HCT116 (cell line): ENCODE results near the gene INIP. TPM values are rescaled to one million over a fixed set of nuclear protein-coding genes. Genes with fewer than 3 reads are reported as not detected.

Experiments
- ATAC-seq: fragments of 200-7000 bp; cut with Tn5 transposase; 2 replicates; pipeline ENCODE4 v1.9.1; 2020; ENCODE audit warnings: mild to moderate bottlenecking, moderate library complexity
- Bru-seq: library from RNA; stranded (reverse); fragments of 400-500 nt; gene quantifications from one replicate; lab custom pipeline; 2021; lab: Mats Ljungman, UMichigan
- BruChase-seq, 2 experiments: library from RNA; stranded (reverse); fragments of 400-500 nt; gene quantifications; one replicate each; lab custom pipeline; 2021; lab: Mats Ljungman, UMichigan
- BruUV-seq: library from RNA; stranded (reverse); fragments of 400-500 nt; replicated peaks from 2 replicates; lab custom pipeline; 2021; lab: Mats Ljungman, UMichigan
- CTCF ChIA-PET: fragments of 300-600 bp; sonication (Branson Sonifier 250); formaldehyde crosslinking; loops from one replicate; lab custom pipeline; 2021; ENCODE audit warnings: antibody characterized with exemption; lab: Charles Lee
- POLR2A ChIA-PET: fragments of 300-600, 350-600 bp; sonication (Branson Sonifier 250); formaldehyde crosslinking; loops from one replicate; lab custom pipeline; 2021; ENCODE audit warnings: antibody characterized with exemption; lab: Charles Lee
- RAD21 ChIA-PET, 2 experiments: fragments of 300-600 bp; sonication (Branson Sonifier 250); formaldehyde crosslinking; loops; one replicate each; lab custom pipeline; 2023; ENCODE audit warnings: low total read pairs in 2 of 2; ENCODE audit not compliant: uncharacterized antibody in 2 of 2, unreplicated experiment in 2 of 2, low non-redundant PET in 1 of 2; lab: Charles Lee
- DNase-seq: peaks from one replicate; pipeline ENCODE4 v3.0.0-alpha.2; 2010; ENCODE audit warnings: low read depth, low spot score
- H2AFZ ChIP-seq: fragments of 200-600 bp; shearing (Covaris generic), sonication (generic); 2 replicates; pipeline ENCODE4 v1.6.1; 2017; ENCODE audit warnings: low read depth, mixed run types, mixed read lengths, antibody characterized with exemption, low read length; ENCODE audit not compliant: poor library complexity, severe bottlenecking
- H3K27ac ChIP-seq: 2 replicates; pipeline ENCODE4 v1.5.1; 2012; ENCODE audit warnings: low read depth, low read length
- H3K27me3 ChIP-seq: fragments of 200-600 bp; sonication (generic); 2 replicates; pipeline ENCODE4 v1.6.1; 2016; ENCODE audit warnings: mixed run types, low read length, mixed read lengths; ENCODE audit not compliant: insufficient read depth
- H3K36me3 ChIP-seq, 2 experiments: fragments of 200-500 bp in 1 of 2; fragments of 200-600 bp in 1 of 2; sonication (Bioruptor generic) in 1 of 2; sonication (generic) in 1 of 2; 2 replicates each; pipeline versions ENCODE4 v1.5.1 to v1.6.1; 2014 to 2016; ENCODE audit warnings: low read length in 2 of 2, inconsistent platforms in 1 of 2, mixed read lengths in 1 of 2, mixed run types in 1 of 2; ENCODE audit not compliant: insufficient read depth in 2 of 2, control insufficient read depth in 1 of 2
- H3K4me1 ChIP-seq, 2 experiments: fragments of 200-600 bp in 1 of 2; sonication (generic) in 1 of 2; 2 replicates each; pipeline versions ENCODE4 v1.5.1 to v1.6.1; 2012 to 2017; ENCODE audit warnings: low read length in 2 of 2, inconsistent platforms in 1 of 2, mild to moderate bottlenecking in 1 of 2, mixed read lengths in 1 of 2, mixed run types in 1 of 2, moderate library complexity in 1 of 2; ENCODE audit not compliant: insufficient read depth in 2 of 2, control insufficient read depth in 1 of 2
- H3K4me2 ChIP-seq: fragments of 200-600 bp; sonication (generic); 2 replicates; pipeline ENCODE4 v1.6.1; 2017; ENCODE audit warnings: mixed run types, low read length, mixed read lengths
- H3K4me3 ChIP-seq, 2 experiments: fragments of 200-600 bp in 1 of 2; sonication (generic) in 1 of 2; replicated peaks in 1 of 2; 2 replicates each; pipeline ENCODE4 v1.5.1; 2011 to 2016; ENCODE audit warnings: low read length in 2 of 2, control low read depth in 1 of 2, low read depth in 1 of 2, mild to moderate bottlenecking in 1 of 2, mixed read lengths in 1 of 2, mixed run types in 1 of 2
- H3K79me2 ChIP-seq: fragments of 200-600 bp; sonication (generic); 2 replicates; pipeline ENCODE4 v1.6.1; 2017; ENCODE audit warnings: mild to moderate bottlenecking, mixed run types, low read length, moderate library complexity, mixed read lengths; ENCODE audit not compliant: insufficient read depth
- H3K9ac ChIP-seq: fragments of 200-600 bp; sonication (generic); 2 replicates; pipeline ENCODE4 v1.6.1; 2016; ENCODE audit warnings: low read length, mixed read lengths
- H3K9me2 ChIP-seq: fragments of 200-600 bp; sonication (generic), shearing (Covaris generic); 2 replicates; pipeline ENCODE4 v1.6.1; 2017; ENCODE audit warnings: mixed run types, mild to moderate bottlenecking, moderate library complexity; ENCODE audit not compliant: insufficient read depth
- H3K9me3 ChIP-seq, 2 experiments: fragments of 200-500 bp in 1 of 2; fragments of 200-600 bp in 1 of 2; sonication (Bioruptor generic) in 1 of 2; sonication (generic) in 1 of 2; 2 replicates each; pipeline ENCODE4 v1.6.1; 2014 to 2017; ENCODE audit warnings: low read length in 2 of 2, mixed read lengths in 2 of 2, inconsistent platforms in 1 of 2, low read depth in 1 of 2, mild to moderate bottlenecking in 1 of 2, mixed run types in 1 of 2, moderate library complexity in 1 of 2; ENCODE audit not compliant: control insufficient read depth in 1 of 2, insufficient read depth in 1 of 2
- H4K20me1 ChIP-seq: fragments of 200-600 bp; sonication (generic), shearing (Covaris generic); 2 replicates; pipeline ENCODE4 v1.6.1; 2017; ENCODE audit warnings: mixed run types, mild to moderate bottlenecking, moderate library complexity; ENCODE audit not compliant: insufficient read depth
- ATF3 ChIP-seq: IDR thresholded peaks from 2 replicates; pipeline ENCODE4 v1.6.1; 2012
- EGR1 ChIP-seq: IDR thresholded peaks from 2 replicates; pipeline ENCODE4 v1.6.1; 2012; ENCODE audit warnings: low read depth
- ELF1 ChIP-seq: IDR thresholded peaks from 2 replicates; pipeline ENCODE4 v1.6.1; 2012; ENCODE audit warnings: low read depth, borderline replicate concordance
- MAX ChIP-seq: IDR thresholded peaks from 2 replicates; pipeline ENCODE4 v1.6.1; 2012
- POLR2A ChIP-seq: IDR thresholded peaks from 2 replicates; pipeline ENCODE4 v1.7.0; 2011; ENCODE audit warnings: borderline replicate concordance; ENCODE audit not compliant: insufficient read depth, insufficient read length; ENCODE audit errors: extremely low read depth
- POLR2AphosphoS5 ChIP-seq: IDR thresholded peaks from 2 replicates; pipeline ENCODE4 v1.6.1; 2011; ENCODE audit warnings: mild to moderate bottlenecking, low read depth, low read length, moderate library complexity
- SIN3A ChIP-seq: IDR thresholded peaks from 2 replicates; pipeline ENCODE4 v1.6.1; 2012; ENCODE audit warnings: low read depth
- SP1 ChIP-seq: IDR thresholded peaks from 2 replicates; pipeline ENCODE4 v1.6.1; 2012; ENCODE audit warnings: low read depth
- SRF ChIP-seq: IDR thresholded peaks from 2 replicates; pipeline ENCODE4 v1.6.1; 2012; ENCODE audit warnings: low read depth
- YY1 ChIP-seq: IDR thresholded peaks from 2 replicates; pipeline ENCODE4 v1.6.1; 2011; ENCODE audit warnings: low read length, low read depth, moderate library complexity, mild to moderate bottlenecking; ENCODE audit not compliant: insufficient replicate concordance; ENCODE audit errors: extremely low read depth
- ZFX ChIP-seq: fragments of 450-650 bp; IDR thresholded peaks from 2 replicates; pipeline ENCODE4 v1.6.1; 2017
- ZNF274 ChIP-seq: fragments of 200-500 bp; sonication (Bioruptor generic); IDR thresholded peaks from 2 replicates; pipeline ENCODE4 v1.6.1; 2014; ENCODE audit warnings: mild to moderate bottlenecking, low read depth, low read length, inconsistent platforms
- intact Hi-C: fragments of 100-400 bp; cut with micrococcal nuclease; formaldehyde crosslinking; loops from 2 replicates; pipeline ENCODE4 v1.10.0; 2022
- long read RNA-seq: library from polyadenylated mRNA; unstranded; transcript quantifications from one replicate; pipeline ENCODE4 v2.0.0, GENCODE V29; 2021; ENCODE audit not compliant: unreplicated experiment
- polyA plus RNA-seq: library from polyadenylated mRNA; unstranded; fragments of >200 nt; gene quantifications from 2 replicates; pipeline ENCODE4 v1.2.1, GENCODE V29; 2012; ENCODE audit warnings: missing spikeins
- total RNA-seq: library from RNA; stranded (reverse); gene quantifications from one replicate; pipeline ENCODE4 v1.2.1, GENCODE V29; 2021; ENCODE audit not compliant: unreplicated experiment

Gene INIP
- total RNA-seq = 28.9 TPM
- 18.2 and 18.3 TPM in 2 replicates for polyA plus RNA-seq
- percentile 69 among the genes with signal in this experiment for Bru-seq, nascent RNA
- percentile 75 among the genes with signal in this experiment for BruChase-seq, experiment 1, labeled RNA remaining after a 6-hour chase
- percentile 75 among the genes with signal in this experiment for BruChase-seq, experiment 2, labeled RNA remaining after a 2-hour chase
- long read RNA-seq, full-length matches to known transcripts = 29 of 38 reads
- long read RNA-seq, partial matches to known transcripts = 0 of 38 reads
- long read RNA-seq, other reads (novel, unspliced or antisense) = 9 of 38 reads

- ATAC-seq = peak; percentile 90
- TF ChIP-seq ZFX (no peak; the same call in 1 of the 2 replicates), SRF (no peak), ELF1 (peak; percentile 60; the same call in 1 of the 2 replicates), POLR2A (peak; percentile 33), POLR2AphosphoS5 (peak; percentile 81), ATF3 (no peak), EGR1 (peak; percentile 97), ZNF274 (no peak), MAX (peak; percentile 65; the same call in 1 of the 2 replicates), SP1 (peak; percentile 81), YY1 (peak; percentile 4), SIN3A (peak; percentile 95)
- ChIA-PET POLR2A (interaction anchor here (0.6 to 1.5 kb wide), 11 partner anchors 10 to 598 kb away, joined by 3 to 11 read pairs (median 4); no protein-coding TSS in a partner anchor), CTCF (interaction anchor here (1.0 to 1.6 kb wide), 3 partner anchors 75 to 605 kb away, joined by 3 to 7 read pairs (median 6); no protein-coding TSS in a partner anchor), RAD21 (interaction anchor here in 1 of 2 experiments (0.6 kb wide), 1 partner anchor 22 kb away, joined by 3 read pairs; no protein-coding TSS in a partner anchor)
- no peaks in the 10 kb centered on the region for H3K9me2 ChIP-seq
- intact Hi-C loops = loop anchor here (2.0 to 10.0 kb wide), 3 partner anchors 33 to 233 kb away; partner anchors contain the start of genes KIAA1958 and SNX30
- peaks cover 0 to 3% of the 10 kb centered on the region in 2 experiments; a peak in 1 of 4 replicates for H3K36me3 ChIP-seq
- H2AFZ ChIP-seq = peak within 1 kb of the TSS; percentile 89
- H3K4me1 ChIP-seq = peaks cover 2 to 10% of the 10 kb centered on the region in 2 experiments; a peak in 2 of 4 replicates
- H3K4me3 ChIP-seq = peak within 1 kb of the TSS; percentile 70 to 75
- H3K27me3 ChIP-seq = no peaks in the 10 kb centered on the region
- peak within 1 kb of the TSS; percentile 81 for H3K4me2 ChIP-seq
- peaks cover 22% of the 10 kb centered on the region for H3K79me2 ChIP-seq
- H3K9ac ChIP-seq = peak within 1 kb of the TSS; percentile 71
- H4K20me1 ChIP-seq = no peaks in the 10 kb centered on the region
- no peaks in the 10 kb centered on the region for H3K9me3 ChIP-seq
- peak within 1 kb of the TSS; percentile 55 for H3K27ac ChIP-seq
- peak; percentile 96 for DNase-seq
- TSS peak; percentile 90 for BruUV-seq
Measured at GRCh38 chr9:112717661-112718331, at the start of gene INIP. TSS of gene INIP (minus strand) at chr9:112718117. CDS start at chr9:112716485, 1,632 bp downstream.
